Raji (cell line): Measurements from ENCODE around the gene HSPB3.

Source experiments
- POLR2A ChIP-seq: IDR thresholded peaks from 2 replicates; pipeline ENCODE4 v1.6.1; 2011; ENCODE audit warnings: low read depth, low read length, control low read depth; ENCODE audit not compliant: insufficient read depth

Gene HSPB3, protein sequence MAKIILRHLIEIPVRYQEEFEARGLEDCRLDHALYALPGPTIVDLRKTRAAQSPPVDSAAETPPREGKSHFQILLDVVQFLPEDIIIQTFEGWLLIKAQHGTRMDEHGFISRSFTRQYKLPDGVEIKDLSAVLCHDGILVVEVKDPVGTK

GRCh38 chr5:54455413-54456157 is at the start of gene HSPB3:
TSS of gene HSPB3 (plus strand) at chr5:54455699. CDS start at chr5:54455790, 91 bp downstream.
- no peak for TF ChIP-seq POLR2A

- no peak for TF ChIP-seq POLR2A
These were observed 44.3 kb upstream of the HSPB3 start for GRCh38 chr5:54411176-54411575.

DNA sequence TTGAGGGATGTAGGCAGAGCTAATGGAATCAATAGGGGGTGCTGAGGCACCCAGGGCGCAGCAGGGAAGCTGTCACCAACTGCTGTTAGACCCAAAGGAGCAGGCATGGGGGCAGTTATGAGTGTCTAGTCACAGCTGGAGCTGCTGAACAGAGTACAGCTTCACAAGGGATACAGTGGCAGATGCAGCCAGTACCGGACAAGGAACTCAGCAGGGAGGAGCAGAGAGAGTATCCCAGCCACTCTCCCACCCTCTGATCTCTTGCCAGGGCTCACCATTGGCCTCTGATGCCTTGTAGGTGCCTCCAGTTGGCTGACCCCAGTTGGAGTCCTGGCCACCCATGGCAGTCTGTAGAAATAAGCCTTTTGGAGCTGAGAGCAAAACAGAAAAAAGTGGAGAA is 42.6 kb upstream of the HSPB3 start:
- TF ChIP-seq POLR2A: no peak

DNA sequence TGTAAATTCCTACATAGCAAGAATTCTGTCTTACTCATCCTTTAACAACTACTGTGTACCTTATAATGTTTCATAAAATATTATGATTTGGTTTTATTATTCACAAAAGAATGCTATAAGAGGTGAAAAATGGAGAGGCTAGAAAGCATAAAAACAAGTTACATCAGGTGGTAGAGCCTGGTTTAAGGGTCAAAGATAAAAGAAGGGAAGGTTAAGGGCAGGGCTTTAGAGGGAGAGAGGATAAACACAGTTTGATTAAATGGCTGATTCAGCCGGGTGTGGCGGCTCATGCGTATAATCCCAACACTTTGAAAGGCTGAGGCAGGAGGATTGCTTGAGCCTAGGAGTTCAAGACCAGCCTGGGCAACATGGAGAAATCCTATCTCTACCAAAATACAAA is 40.4 kb upstream of the HSPB3 start:
- TF ChIP-seq POLR2A: no peak

GRCh38 chr5:54415896-54416601 is 39.5 kb upstream of the HSPB3 start:
- TF ChIP-seq POLR2A: no peak

DNA sequence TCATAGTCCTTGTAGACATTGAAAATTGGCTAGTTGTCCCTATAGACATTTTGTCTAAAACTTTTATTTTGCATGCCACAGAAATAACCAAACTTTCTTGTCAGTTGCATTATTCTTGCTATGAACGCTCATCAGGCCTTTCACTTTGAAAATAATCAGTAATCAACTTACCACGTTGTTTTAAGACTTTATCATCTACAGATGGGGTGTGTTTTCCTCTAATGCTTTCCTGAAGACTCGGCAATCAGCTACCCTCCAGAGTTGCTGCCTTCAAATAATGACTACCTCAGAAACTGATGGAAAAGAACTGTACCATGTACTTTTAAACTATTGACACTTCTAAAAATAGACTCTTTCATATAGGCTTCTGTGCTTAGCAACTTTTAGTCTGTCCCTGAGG is 33.5 kb upstream of the HSPB3 start:
- TF ChIP-seq POLR2A: no peak

DNA sequence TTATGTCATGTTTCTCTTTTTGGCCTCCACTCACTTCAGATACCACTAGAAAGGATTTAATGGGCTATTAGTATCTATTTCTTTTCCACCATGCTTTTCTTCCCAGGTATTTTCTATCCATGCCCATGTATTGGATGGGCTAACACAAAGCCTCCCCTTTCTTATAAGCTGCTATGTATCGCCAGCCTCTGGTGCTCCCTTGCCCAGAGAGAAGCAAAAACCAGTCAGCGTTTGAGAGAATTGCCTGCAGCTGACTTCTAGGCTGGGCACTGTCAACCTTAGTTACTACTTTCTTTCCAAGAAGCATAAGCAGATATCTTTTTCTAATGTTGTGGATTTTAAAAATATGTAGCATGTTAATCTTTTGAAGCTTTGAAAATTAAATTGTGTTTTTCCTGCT is 30.2 kb upstream of the HSPB3 start:
- TF ChIP-seq POLR2A: no peak

DNA sequence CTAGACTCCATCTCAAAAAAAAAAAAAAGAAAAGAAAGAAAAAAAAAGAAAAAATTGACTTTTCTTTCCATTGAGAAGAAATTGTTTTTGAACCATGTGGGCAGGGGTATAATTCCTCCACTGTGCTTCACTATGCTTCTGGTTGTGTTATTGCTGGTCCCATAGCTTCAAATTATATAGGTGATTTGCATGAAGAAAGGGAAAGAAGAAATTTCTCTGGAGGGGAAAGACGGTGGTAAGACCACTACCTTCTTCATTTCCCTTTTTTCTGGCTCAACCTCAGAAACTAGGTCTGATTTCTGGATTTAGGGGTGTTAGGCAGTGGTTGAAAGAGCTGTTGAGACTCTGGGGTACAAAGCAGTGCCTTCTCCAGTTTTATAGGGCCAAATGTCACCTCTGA is 29.3 kb upstream of the HSPB3 start:
- no peak for TF ChIP-seq POLR2A

DNA sequence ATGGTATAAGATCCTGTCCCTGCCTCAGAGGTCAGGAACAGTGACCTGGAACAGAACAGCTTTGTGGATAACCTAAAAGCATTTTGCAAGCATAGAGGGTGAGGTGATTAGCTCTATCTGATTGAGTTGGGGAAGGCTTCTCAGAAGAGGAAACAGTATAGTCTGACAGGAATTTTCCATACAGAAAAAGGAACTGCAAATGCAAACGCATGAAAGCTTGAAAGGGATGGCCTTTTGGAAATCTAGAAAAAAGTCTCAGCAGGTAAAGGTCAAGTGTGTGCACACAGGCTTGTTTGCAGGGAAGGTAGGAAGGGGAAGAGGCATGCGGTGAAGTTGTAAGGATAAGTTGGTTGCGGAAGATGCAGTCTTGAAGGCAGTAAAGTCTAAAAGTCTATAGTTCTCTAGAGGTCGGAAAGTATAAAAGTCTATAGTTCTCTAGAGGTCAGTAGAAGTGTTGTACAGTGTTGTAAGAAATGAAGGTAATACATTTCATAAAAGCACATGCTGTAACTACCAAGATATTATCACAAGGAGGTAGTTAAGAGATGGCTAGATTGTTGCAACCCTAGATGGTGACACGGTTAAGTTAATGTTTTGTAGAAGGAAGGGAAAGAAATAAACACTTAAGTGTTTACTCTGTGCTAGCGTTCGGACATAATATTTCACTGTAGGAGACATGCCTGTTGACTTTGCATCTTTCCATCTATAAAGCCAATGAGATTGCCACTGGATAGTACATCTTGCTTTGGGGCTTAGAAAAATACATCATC is 16.7 kb upstream of the HSPB3 start:
- no peak for TF ChIP-seq POLR2A

GRCh38 chr5:54440456-54440893 is 15.0 kb upstream of the HSPB3 start:
- TF ChIP-seq POLR2A: no peak

GRCh38 chr5:54442271-54442670 is 13.2 kb upstream of the HSPB3 start:
- no peak for TF ChIP-seq POLR2A

GRCh38 chr5:54443270-54443669 is 12.2 kb upstream of the HSPB3 start:
- no peak for TF ChIP-seq POLR2A

DNA sequence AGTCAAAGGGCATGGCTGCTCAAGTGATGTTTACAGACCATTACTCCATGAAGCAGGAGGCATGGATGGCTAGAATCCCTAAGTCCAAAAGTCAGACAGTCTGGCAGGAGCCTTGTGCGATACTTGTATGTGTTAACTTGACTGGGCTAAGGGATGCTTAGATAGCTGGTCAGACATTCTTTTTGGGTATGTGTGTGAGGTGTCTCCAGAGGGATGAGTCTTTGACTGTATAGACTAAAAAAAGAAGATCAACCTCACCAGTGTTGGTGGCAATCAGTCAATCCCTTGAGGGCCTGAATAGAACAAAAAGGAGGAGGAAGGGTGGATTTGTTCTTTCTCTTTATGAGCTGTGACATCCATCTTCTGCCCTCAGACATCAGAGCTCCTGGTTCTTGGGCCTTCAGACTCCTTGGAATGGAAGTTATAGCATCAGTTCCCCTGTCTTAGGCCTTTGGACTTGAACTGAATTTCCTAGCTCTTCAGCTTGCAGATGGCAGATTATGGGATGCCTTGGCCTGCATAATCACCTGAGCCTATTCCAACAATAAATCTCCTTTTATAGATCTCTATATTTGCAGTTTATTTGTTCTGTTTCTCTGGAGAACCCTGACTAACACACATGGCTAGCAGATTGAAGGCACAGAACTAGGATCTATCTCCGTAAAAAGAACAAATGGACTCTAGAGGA is 9.7 kb upstream of the HSPB3 start:
- TF ChIP-seq POLR2A: no peak

DNA sequence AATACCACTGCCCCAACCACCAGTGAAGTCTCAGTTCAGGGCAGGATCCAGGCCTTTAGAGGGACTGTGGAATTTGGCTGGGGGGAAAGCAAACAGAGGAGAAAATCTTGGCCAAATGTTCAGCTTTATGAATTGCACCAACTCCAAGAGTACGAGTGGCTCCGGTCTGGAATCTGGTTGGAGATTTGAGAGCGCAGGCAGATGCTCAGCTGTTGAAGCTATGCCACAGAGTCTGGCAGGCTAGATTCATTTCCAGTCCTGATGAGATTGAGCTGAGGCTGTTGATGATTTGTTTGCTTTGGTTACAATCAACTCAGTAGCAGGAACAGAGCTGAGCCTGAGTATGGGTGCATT is 9.1 kb upstream of the HSPB3 start:
- TF ChIP-seq POLR2A: no peak

DNA sequence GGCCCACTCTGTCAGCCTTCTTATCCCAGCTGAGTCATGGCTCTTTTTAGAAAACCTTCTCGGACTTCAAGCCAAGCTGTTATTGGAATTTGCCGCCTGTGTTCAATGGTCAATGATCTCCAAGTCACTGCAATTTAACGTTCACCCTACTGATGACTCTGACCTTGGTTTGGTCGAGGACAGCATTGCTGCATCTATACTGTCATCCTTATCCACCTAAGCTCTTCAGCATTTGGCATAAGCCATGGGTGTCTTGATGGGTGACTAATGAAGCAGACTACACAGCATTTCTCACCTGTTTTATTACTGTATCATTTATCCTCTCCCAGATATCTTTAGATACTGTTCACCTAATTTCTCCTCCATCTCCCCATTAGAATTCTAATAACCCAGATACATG is 5.6 kb upstream of the HSPB3 start:
- TF ChIP-seq POLR2A: no peak
